Epithelial cell of esophagus (primary cell): ENCODE results near the gene NFU1.

ENCODE experiments used
- DNase-seq: peaks from one replicate; pipeline ENCODE4 v3.0.0; 2010; ENCODE audit warnings: low read depth
- H3K4me3 ChIP-seq: 2 replicates; pipeline ENCODE4 v1.5.1; 2011; ENCODE audit warnings: mild to moderate bottlenecking, low read length, control low read depth
- TF ChIP-seq, protein P1 (sequence below): IDR thresholded peaks from 2 replicates; pipeline ENCODE4 v1.5.1; 2011; ENCODE audit warnings: low read depth, mild to moderate bottlenecking, low read length, control low read depth, inconsistent platforms; ENCODE audit not compliant: insufficient read depth; ENCODE audit errors: missing control alignments

NFU1 gene

DNA sequence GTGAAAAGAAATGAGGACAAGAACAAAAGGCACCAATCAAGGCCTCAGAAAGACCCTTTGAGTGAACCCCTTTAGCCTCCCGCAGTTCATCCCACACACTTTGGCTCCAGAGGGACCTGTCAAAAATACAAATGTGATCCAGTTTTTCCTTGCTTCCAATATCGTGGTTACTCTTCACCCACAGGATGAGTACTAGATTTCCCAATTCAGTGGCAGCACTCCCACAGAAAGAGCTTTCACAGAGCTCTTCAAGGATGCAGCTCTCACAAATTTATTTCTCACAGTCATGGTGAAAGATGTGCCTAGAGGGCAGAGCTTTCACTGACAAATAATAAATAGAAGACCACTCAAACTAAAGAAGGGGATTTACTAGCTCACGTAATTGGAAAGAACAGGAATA lies 47.2 kb downstream of the NFU1 start:
- TF ChIP-seq, protein P1, sequence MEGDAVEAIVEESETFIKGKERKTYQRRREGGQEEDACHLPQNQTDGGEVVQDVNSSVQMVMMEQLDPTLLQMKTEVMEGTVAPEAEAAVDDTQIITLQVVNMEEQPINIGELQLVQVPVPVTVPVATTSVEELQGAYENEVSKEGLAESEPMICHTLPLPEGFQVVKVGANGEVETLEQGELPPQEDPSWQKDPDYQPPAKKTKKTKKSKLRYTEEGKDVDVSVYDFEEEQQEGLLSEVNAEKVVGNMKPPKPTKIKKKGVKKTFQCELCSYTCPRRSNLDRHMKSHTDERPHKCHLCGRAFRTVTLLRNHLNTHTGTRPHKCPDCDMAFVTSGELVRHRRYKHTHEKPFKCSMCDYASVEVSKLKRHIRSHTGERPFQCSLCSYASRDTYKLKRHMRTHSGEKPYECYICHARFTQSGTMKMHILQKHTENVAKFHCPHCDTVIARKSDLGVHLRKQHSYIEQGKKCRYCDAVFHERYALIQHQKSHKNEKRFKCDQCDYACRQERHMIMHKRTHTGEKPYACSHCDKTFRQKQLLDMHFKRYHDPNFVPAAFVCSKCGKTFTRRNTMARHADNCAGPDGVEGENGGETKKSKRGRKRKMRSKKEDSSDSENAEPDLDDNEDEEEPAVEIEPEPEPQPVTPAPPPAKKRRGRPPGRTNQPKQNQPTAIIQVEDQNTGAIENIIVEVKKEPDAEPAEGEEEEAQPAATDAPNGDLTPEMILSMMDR = no peak
- no peak for DNase-seq
- no peak overlapping the region for H3K4me3 ChIP-seq

DNA sequence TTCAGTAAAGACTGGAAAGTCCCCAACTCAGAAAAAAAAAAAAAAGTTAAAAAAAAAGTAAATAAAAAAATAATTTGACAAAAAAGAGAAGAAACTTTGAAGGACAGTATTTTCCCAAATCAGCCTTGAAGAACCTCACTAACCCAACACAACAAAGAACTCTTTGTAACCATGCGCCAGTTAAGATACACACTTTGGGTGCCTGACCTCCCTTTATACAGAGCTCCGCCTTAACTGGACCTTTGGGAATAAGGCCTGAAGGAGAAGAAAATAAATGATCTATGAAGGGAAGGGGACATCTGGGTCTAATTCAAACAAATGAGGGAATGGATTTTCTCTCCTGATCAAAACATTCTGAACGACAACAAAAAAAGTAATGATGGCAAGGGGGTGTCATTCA lies 48.0 kb downstream of the NFU1 start:
- TF ChIP-seq, protein P1 = no peak
- no peak for DNase-seq
- no peak overlapping the region for H3K4me3 ChIP-seq

DNA sequence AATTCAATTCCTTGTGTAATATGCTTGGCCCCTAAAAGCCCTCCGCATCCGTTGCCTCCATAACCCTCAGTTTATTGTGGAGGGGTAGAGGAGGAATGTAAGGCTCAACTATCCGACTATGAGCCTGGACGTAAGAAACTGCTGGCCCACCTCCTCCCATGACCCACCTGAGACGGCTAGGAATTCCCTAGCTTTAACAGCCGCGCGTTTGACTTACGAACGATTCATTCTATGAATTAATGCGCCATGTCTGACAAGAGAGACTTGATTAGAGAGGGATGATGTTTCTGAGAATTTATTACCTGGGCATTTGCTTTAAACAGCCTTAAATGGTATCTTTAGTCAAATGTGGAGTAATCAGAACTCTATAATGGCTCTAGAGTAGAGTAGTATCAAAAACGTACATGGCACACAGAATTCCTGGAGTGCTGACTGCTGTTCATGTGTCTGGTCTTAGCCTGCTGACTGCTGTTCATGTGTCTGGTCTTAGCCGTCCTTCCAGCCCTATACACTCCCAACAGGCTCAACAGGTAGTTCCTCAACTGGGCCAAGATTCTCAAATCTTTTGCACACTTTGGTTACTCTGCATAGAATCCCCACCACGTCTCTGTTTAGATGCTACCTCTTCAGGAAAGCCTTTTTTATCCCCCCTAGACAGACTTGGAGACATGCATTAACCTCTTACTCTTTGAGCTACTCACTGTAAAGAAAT lies 49.3 kb downstream of the NFU1 start:
- peak overlapping the region; percentile 60 for H3K4me3 ChIP-seq
- no peak for DNase-seq
- TF ChIP-seq, protein P1 = no peak

DNA sequence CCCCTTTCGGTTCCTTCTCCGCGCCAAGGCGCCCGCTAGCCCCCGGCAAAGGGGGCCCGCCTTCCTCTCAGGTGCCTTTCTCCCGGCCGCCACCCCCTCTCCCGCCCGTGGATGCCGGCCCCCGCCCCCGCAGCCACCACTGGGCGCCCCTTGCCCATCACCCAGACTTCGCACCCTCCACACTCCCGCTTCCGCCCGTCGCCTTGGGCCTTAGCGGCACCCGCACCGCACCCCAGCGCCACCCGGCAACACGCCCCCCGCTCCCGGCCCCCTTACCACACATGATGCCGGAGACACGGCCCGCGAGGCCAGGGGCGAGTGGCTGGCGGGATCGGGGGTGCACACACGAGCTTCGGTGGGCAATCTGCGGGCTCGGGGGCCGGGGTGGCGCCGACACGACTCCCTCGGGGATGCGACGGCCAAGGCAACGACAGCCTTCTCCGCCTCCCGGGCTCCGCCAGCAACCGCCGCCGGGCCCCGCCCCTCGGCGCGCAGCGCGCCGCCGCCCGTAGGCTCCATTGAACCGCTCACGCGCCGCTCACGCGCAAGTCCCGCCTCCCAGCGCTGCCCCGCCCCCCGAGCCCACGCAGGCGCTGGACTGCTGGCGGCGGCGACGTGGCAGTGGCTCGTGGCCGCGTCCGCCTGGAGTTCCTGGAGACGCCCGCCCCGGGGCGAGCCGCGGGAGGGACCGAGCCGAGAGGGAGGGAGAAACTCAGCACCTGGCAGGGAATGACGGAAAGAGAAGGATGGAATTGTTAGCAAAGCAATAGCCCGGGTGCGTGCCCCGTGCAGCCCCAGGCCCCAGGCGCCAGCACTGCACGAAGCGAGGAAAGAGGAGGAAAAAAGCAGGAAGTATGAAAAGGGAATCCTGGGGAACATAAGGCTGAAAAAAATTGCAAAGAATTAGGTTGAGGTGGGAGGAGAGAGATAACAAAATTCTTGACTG lies 50.2 kb downstream of the NFU1 start, which contains the start of gene GFPT1:
TSS of gene GFPT1 (minus strand) at position 439 of the 946 bp plus-strand sequence. CDS start at position 283, 156 bp downstream.
- peak within 1 kb of the TSS; percentile 78 for H3K4me3 ChIP-seq
- TF ChIP-seq, protein P1 = no peak
- DNase-seq = peak; percentile 96

DNA sequence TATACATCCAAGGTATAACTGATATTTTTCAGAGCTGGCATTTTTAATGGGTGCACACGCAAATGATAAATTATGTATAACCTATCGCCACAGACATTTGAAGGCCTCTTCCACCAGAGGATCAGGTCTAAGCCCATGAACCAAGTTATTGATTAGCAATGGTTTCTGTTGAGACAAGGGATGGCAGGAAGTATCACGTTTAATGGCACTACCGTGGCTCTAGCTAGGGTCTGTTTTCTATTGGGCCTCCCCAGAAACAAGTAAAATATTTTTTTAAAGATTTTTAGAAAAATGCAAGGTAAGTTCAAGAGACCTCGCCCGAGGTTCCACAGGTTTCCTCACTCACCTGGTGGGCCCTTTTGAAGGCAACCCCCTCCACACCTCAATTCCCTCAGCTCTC lies 50.9 kb downstream of the NFU1 start:
- no peak for DNase-seq
- H3K4me3 ChIP-seq = peak overlapping the region; percentile 78
- TF ChIP-seq, protein P1 = no peak

DNA sequence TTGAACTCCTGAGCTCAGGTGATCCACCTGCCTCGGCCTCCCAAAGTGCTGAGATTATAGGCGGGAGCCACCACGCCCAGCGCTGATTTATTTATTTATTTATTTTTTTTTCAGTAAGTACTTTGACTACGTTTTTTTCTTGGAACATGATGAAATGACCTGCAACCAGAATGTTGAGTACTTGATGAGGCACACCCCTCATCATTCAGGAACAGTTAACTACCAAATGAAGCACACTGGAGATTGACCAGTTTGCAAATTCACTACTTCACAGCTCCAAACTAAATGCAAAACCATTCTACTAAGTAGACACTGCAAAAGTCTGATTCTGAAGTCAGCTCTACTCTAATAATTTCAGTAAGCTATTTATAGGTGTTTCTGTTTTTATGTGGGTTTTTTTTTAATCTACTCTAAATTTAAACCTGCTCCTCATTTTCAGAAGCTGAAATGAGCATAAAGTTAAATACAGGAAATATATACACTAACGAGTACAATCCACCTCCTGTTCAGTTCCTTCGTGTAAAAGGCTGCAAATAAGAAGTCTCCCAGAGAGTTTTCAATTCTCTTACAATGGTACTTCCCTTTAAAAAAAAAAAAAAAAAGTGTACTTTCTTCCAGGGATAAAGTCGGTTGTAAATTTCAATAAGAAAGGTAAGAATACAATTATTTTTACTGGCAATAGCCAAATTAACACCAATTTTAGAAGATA lies 51.6 kb downstream of the NFU1 start:
- DNase-seq = peak; percentile 52
- H3K4me3 ChIP-seq = peak overlapping the region; percentile 78
- TF ChIP-seq, protein P1 = no peak
